ENCODE data around the gene GALNT17. TPM values are rescaled to one million over a fixed set of nuclear protein-coding genes. Genes with fewer than 3 reads are reported as not detected.

Gene GALNT17
- total RNA-seq, 1 donor from 2014 or later, result 20.2 TPM

GRCh38 chr7:71327946-71328345 lies 196.0 kb downstream of the GALNT17 start:
- H3K4me1 Mint-ChIP-seq (ENCODE audit: unreplicated experiment), result peaks cover 35% of the 10 kb centered on the region
- TF ChIP-seq, protein P1, sequence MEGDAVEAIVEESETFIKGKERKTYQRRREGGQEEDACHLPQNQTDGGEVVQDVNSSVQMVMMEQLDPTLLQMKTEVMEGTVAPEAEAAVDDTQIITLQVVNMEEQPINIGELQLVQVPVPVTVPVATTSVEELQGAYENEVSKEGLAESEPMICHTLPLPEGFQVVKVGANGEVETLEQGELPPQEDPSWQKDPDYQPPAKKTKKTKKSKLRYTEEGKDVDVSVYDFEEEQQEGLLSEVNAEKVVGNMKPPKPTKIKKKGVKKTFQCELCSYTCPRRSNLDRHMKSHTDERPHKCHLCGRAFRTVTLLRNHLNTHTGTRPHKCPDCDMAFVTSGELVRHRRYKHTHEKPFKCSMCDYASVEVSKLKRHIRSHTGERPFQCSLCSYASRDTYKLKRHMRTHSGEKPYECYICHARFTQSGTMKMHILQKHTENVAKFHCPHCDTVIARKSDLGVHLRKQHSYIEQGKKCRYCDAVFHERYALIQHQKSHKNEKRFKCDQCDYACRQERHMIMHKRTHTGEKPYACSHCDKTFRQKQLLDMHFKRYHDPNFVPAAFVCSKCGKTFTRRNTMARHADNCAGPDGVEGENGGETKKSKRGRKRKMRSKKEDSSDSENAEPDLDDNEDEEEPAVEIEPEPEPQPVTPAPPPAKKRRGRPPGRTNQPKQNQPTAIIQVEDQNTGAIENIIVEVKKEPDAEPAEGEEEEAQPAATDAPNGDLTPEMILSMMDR (conservative IDR thresholded peaks at IDR 0.05), result no peak
- no peak for DNase-seq (ENCODE audit: extremely low spot score, unreplicated experiment)
- no peak overlapping the region for H3K4me3 Mint-ChIP-seq
- H3K9me3 Mint-ChIP-seq, result no peaks in the 10 kb centered on the region
- H3K27me3 Mint-ChIP-seq, result no peaks in the 10 kb centered on the region
- no peak overlapping the region for H3K27ac Mint-ChIP-seq
- no peaks in the 10 kb centered on the region for H3K36me3 Mint-ChIP-seq

- Mint-ChIP-seq H3K27ac (no peak overlapping the region), H3K9me3 (no peaks in the 10 kb centered on the region), H3K4me3 (no peak overlapping the region), H3K27me3 (no peaks in the 10 kb centered on the region), H3K36me3 (no peaks in the 10 kb centered on the region), H3K4me1 (ENCODE audit: unreplicated experiment) (peaks cover 36% of the 10 kb centered on the region)
- TF ChIP-seq, protein P1 (conservative IDR thresholded peaks at IDR 0.05), result no peak
- DNase-seq (ENCODE audit: extremely low spot score, unreplicated experiment), result no peak
Measured at GRCh38 chr7:71329030-71329660, 197.2 kb downstream of the GALNT17 start.

GRCh38 chr7:71332207-71332606 lies 200.3 kb downstream of the GALNT17 start:
- H3K9me3 Mint-ChIP-seq, result no peaks in the 10 kb centered on the region
- H3K36me3 Mint-ChIP-seq, result peaks cover 3% of the 10 kb centered on the region
- H3K4me3 Mint-ChIP-seq, result no peak overlapping the region

GRCh38 chr7:71334541-71334940 lies 202.6 kb downstream of the GALNT17 start:
- TF ChIP-seq, protein P1 (conservative IDR thresholded peaks at IDR 0.05), result no peak
- H3K27ac Mint-ChIP-seq, result no peak overlapping the region
- H3K27me3 Mint-ChIP-seq, result no peaks in the 10 kb centered on the region
- DNase-seq (ENCODE audit: extremely low spot score, unreplicated experiment), result no peak
- peaks cover 4% of the 10 kb centered on the region for H3K9me3 Mint-ChIP-seq
- H3K4me1 Mint-ChIP-seq (ENCODE audit: unreplicated experiment), result peaks cover 17% of the 10 kb centered on the region
- H3K4me3 Mint-ChIP-seq, result no peak overlapping the region
- H3K36me3 Mint-ChIP-seq, result peaks cover 3% of the 10 kb centered on the region

More at GRCh38 chr7:71332207-71332606, 200.3 kb downstream of the GALNT17 start:
- no peaks in the 10 kb centered on the region for H3K27me3 Mint-ChIP-seq
- peaks cover 32% of the 10 kb centered on the region for H3K4me1 Mint-ChIP-seq (ENCODE audit: unreplicated experiment)
- no peak for DNase-seq (ENCODE audit: extremely low spot score, unreplicated experiment)
- TF ChIP-seq, protein P1 (conservative IDR thresholded peaks at IDR 0.05), result no peak
- H3K27ac Mint-ChIP-seq, result no peak overlapping the region

GRCh38 chr7:71338866-71339265 lies 206.9 kb downstream of the GALNT17 start:
- peaks cover 7% of the 10 kb centered on the region for H3K9me3 Mint-ChIP-seq
- no peak overlapping the region for H3K4me3 Mint-ChIP-seq
- no peak for DNase-seq (ENCODE audit: extremely low spot score, unreplicated experiment)
- TF ChIP-seq, protein P1 (conservative IDR thresholded peaks at IDR 0.05), result no peak
- H3K27ac Mint-ChIP-seq, result no peak overlapping the region
- peaks cover 16% of the 10 kb centered on the region for H3K4me1 Mint-ChIP-seq (ENCODE audit: unreplicated experiment)
- peaks cover 3% of the 10 kb centered on the region for H3K36me3 Mint-ChIP-seq
- no peaks in the 10 kb centered on the region for H3K27me3 Mint-ChIP-seq
